NT2/D1 (cell line): ENCODE data around the gene ZSCAN18.

Experiments used
- DNase-seq: peaks from one replicate; pipeline ENCODE4 v3.0.0-alpha.2; 2011; ENCODE audit warnings: low read depth, low spot score
- H3K27me3 ChIP-seq: 2 replicates; pipeline ENCODE4 v1.6.0; 2011; ENCODE audit warnings: mild to moderate bottlenecking; ENCODE audit not compliant: insufficient read length, insufficient read depth
- H3K36me3 ChIP-seq: 2 replicates; pipeline ENCODE4 v1.6.1; 2011; ENCODE audit warnings: mild to moderate bottlenecking, low read length, mixed read lengths; ENCODE audit not compliant: insufficient read depth, insufficient read length
- H3K4me1 ChIP-seq: 2 replicates; pipeline ENCODE4 v1.5.1; 2011; ENCODE audit not compliant: insufficient read depth, insufficient read length
- H3K4me3 ChIP-seq: 2 replicates; pipeline ENCODE4 v1.5.1; 2011; ENCODE audit warnings: low read depth; ENCODE audit not compliant: insufficient read length
- H3K9ac ChIP-seq: 2 replicates; pipeline ENCODE4 v1.6.0; 2011; ENCODE audit warnings: low read depth; ENCODE audit not compliant: insufficient read length
- H3K9me3 ChIP-seq: 2 replicates; pipeline ENCODE4 v1.5.1; 2011; ENCODE audit warnings: mild to moderate bottlenecking, low read length; ENCODE audit not compliant: insufficient read depth
- SUZ12 ChIP-seq: IDR thresholded peaks from 2 replicates; pipeline ENCODE4 v1.6.1; 2011; ENCODE audit not compliant: insufficient read length, insufficient read depth; ENCODE audit errors: extremely low read depth
- YY1 ChIP-seq: IDR thresholded peaks from 2 replicates; pipeline ENCODE4 v1.6.1; 2011; ENCODE audit not compliant: insufficient read length, insufficient read depth
- ZNF274 ChIP-seq: IDR thresholded peaks from 2 replicates; pipeline ENCODE4 v1.6.1; 2011; ENCODE audit warnings: mild to moderate bottlenecking, low read depth, low read length

Gene ZSCAN18

DNA sequence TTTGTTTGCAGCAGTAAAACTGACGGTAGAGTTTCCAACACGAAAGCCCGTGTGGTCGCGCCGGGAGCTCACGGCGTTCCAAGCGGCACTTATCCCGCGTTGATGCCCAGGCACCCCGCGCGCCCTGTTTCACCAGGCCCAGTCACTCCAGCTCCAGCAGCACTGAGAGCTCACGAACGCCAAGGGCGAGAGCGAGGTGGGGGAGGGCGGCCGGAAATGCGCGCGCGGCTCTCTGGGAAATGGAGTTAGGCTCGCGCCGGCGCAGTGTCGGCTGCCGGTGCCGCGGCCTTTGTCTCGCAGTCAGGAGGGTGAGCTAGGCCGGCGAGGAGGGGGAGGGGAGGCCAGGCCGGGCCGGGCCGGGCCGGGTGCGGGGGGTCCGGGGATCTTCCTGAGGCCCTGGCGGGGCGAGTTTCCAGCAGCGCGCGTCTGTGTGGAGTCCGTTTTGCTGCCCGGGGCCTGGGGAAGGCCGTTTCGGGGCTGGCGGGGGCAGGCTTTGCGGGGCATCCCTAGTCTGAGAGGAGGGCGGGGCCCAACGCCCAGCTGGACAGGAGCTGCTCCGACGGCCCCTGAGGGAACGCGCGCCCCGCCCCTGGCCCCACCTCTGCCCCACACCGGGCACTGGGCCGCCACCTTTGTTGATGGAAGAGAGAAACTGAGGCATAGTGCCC is 38.9 kb downstream of the ZSCAN18 start, which contains the start of gene ZNF135:
ZNF135 (plus strand) TSS at position 280 of the 668 bp plus-strand sequence. CDS start 721 bp downstream, outside the sequence.
- peak within 1 kb of the TSS; percentile 88 for H3K9ac ChIP-seq
- peaks cover 25% of the 10 kb centered on the region; the same call in 1 of the 2 replicates for H3K9me3 ChIP-seq
- peak within 1 kb of the TSS; percentile 71 for H3K4me3 ChIP-seq

DNA sequence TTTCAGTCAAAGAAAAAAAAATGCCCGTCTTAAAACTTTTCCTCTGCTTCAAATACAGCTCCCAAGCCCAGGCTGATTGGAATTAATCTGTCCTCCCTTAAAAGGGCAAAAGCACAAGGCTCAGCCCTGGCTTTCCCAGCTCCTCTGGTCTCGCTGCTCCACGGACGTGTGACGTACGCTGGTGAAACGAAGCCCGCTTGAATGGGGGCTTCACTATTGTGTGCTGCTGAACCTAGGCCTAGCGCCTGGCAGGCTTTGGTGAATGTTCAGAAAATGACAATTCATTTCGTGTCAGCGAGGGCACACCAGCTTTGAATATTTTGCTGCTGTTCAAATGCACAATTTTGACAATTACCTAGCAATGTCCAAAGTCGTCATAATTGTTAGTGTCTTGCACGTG is 39.6 kb downstream of the ZSCAN18 start:
- no peak for TF ChIP-seq YY1
- no peak for TF ChIP-seq ZNF274
- TF ChIP-seq SUZ12 = no peak
- Histone ChIP-seq H3K27me3 (no peaks in the 10 kb centered on the region), H3K4me1 (peaks cover 7% of the 10 kb centered on the region), H3K36me3 (peaks cover 22% of the 10 kb centered on the region), H3K9me3 (peaks cover 23% of the 10 kb centered on the region; the same call in 1 of the 2 replicates), H3K4me3 (peak overlapping the region; percentile 42), H3K9ac (peak overlapping the region; percentile 86)
- no peak for DNase-seq

More for the DNA sequence above, 38.9 kb downstream of the ZSCAN18 start, which contains the start of gene ZNF135:
- TF ChIP-seq ZNF274 = no peak
- TF ChIP-seq YY1 = no peak
- TF ChIP-seq SUZ12 = no peak
- Histone ChIP-seq H3K36me3 (peaks cover 29% of the 10 kb centered on the region), H3K27me3 (no peaks in the 10 kb centered on the region), H3K4me1 (peaks cover 7% of the 10 kb centered on the region)
- peak; percentile 72 for DNase-seq

DNA sequence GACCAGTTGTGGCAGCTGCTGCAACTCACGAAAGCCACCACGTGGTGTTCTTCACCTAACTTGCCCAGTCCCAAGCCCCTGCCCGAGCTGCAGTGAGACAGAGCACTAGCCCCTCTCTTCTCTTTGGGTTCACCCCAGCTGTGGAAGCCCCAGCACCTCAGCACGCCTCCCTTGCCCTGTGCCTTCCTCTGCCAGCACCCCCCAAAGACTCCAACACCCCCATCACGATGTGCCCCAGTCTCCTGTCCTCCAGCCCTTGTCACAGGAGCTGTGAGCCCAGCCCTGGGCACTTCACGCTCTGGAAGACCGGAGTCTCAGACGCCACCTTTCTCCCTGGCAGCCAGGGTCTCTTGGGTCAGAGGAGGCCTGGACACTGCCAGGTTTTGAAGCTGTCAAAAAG is 41.2 kb downstream of the ZSCAN18 start:
- Histone ChIP-seq H3K4me3 (no peak overlapping the region), H3K4me1 (peaks cover 7% of the 10 kb centered on the region), H3K9me3 (peaks cover 25% of the 10 kb centered on the region; the same call in 1 of the 2 replicates), H3K36me3 (peaks cover 9% of the 10 kb centered on the region), H3K9ac (no peak overlapping the region), H3K27me3 (no peaks in the 10 kb centered on the region)
- TF ChIP-seq SUZ12 (no peak), ZNF274 (no peak), YY1 (no peak)
- no peak for DNase-seq

DNA sequence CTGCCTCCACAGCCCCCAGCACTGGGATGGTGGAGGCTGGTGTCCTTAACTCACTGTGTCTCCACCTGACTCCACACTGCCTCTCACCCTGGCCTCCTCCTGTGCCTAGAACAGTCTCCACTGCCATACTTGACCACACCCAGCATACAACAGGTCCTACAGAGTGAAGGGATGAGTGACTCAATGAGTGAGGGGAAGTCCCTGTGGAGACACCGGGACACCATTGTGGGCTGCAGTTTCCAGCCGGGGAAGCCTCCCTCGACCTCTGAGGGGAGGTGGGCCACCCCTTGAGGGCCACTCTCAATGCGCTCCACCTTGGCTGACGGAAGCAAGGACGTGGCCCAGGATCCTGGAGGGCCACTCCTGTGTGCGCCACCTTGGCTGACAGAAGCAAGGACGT is 41.8 kb downstream of the ZSCAN18 start:
- Histone ChIP-seq H3K9me3 (peaks cover 23% of the 10 kb centered on the region; the same call in 1 of the 2 replicates), H3K4me3 (no peak overlapping the region), H3K9ac (no peak overlapping the region), H3K4me1 (peaks cover 7% of the 10 kb centered on the region), H3K27me3 (no peaks in the 10 kb centered on the region), H3K36me3 (peaks cover 3% of the 10 kb centered on the region)
- TF ChIP-seq SUZ12 (no peak), YY1 (no peak), ZNF274 (no peak)
- no peak for DNase-seq

DNA sequence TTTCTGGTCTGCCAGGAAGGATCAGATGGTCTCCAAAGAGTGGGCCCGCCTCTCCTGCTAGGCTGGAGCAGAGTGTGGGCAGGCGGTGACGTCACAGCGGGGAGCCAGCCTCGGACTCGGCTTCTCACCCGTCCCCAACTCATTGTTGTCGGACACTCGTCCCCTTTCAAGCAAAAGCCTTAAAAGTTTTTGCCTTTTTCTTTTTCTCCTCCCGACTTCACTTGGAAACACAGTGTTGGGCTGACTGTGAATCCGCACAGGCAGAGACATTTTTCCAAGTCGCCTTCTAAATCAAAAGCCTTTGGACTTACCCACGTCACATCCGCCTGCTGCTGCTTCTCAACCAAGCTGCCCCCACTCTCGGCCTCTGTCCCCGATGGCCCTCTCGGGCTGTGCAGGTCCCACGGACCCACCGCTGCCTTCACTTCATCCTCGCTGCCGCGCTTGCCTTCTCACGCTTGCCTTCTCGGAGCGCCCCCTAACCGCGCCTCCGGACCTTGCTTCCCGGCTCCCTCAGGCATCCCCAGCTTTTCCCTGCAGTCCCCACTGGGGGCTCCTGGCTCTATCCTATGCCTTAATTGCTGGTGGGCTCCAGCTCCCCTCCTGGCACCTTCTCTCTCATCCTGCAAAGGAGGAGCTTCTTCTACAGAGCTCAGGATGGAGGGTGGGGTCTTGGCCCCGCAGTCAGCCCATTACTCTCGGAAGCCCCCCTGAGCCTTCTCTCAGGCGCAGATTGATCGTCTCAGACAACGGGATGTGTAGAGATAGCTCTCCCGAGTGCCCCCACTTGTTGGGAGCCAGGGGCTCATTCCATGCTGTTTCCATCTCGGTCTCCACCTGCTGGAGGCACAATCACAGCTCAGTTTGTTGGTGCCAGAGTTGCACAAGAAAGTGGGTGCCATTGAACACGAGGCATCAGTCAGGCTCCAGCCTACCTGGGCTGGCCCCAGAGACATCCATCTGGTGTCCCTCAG is 42.8 kb downstream of the ZSCAN18 start:
- peak overlapping the region; percentile 33 for H3K4me3 ChIP-seq
- TF ChIP-seq SUZ12 (no peak), ZNF274 (no peak), YY1 (no peak)
- H3K27me3 ChIP-seq = no peaks in the 10 kb centered on the region
- H3K9me3 ChIP-seq = peaks cover 29% of the 10 kb centered on the region
- no peak for DNase-seq
- H3K4me1 ChIP-seq = peaks cover 7% of the 10 kb centered on the region
- no peaks in the 10 kb centered on the region for H3K36me3 ChIP-seq
- H3K9ac ChIP-seq = peak overlapping the region; percentile 70

DNA sequence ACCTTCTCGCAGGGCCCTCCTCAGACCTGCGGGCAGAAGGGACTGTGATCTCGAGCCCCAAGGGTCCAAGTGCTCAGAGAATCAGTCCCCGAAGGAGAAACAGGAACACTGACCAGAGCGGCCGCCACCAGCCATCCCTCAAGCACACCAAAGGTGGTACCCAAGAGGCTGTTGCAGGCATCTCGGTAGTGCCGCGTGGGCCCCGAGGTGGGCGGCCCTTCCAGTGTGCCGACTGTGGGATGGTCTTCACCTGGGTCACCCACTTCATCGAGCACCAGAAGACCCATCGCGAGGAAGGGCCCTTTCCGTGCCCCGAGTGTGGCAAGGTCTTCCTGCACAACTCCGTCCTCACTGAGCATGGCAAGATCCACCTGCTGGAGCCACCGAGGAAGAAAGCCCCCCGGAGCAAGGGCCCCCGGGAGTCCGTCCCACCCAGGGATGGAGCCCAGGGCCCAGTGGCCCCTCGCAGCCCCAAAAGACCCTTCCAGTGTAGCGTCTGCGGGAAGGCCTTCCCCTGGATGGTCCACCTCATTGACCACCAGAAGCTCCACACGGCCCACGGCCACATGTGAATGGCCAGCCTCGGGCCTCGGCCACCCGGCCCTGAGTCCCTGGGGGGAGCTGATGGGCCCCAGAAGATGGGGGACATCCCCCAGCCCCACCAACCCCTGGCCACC is 44.4 kb downstream of the ZSCAN18 start:
- TF ChIP-seq ZNF274 (no peak), SUZ12 (no peak)
- H3K9ac ChIP-seq = no peak overlapping the region
- H3K4me1 ChIP-seq = peaks cover 6% of the 10 kb centered on the region
- H3K9me3 ChIP-seq = peaks cover 45% of the 10 kb centered on the region
- DNase-seq = no peak
- no peaks in the 10 kb centered on the region for H3K27me3 ChIP-seq
- H3K36me3 ChIP-seq = no peaks in the 10 kb centered on the region
- no peak overlapping the region for H3K4me3 ChIP-seq
